ENCODE data around the gene ZC3H14. TPM values are rescaled to one million over a fixed set of nuclear protein-coding genes. Genes with fewer than 3 reads are reported as not detected.
A peak's percentile ranks its signal among the peaks of the same experiment; 100 is the strongest.

Gene ZC3H14
- total RNA-seq, 4 donors from 2014 or later: 62.9 to 93.3 (median 65.9) TPM

- TF ChIP-seq CTCF (IDR thresholded peaks at IDR 0.05) (no peak), POLR2A (IDR thresholded peaks at IDR 0.05) (no peak)
- no peak for DNase-seq
- no peak overlapping the region for H3K4me3 ChIP-seq
- H3K27me3 ChIP-seq: no peaks in the 10 kb centered on the region
- H3K36me3 ChIP-seq: peaks cover 0 to 28% (median 0%) of the 10 kb centered on the region in 3 donors
- H3K9me3 ChIP-seq: no peaks in the 10 kb centered on the region
- no peak overlapping the region for H3K27ac ChIP-seq
- peaks cover 0 to 20% (median 0%) of the 10 kb centered on the region in 4 donors for H3K4me1 ChIP-seq
Measured at GRCh38 chr14:88547386-88547780, 15.5 kb upstream of the ZC3H14 start.

GRCh38 chr14:88550078-88550477 is 12.8 kb upstream of the ZC3H14 start:
- no peak overlapping the region for H3K4me3 ChIP-seq
- no peak overlapping the region for H3K27ac ChIP-seq
- H3K36me3 ChIP-seq: peaks cover 0 to 28% (median 0%) of the 10 kb centered on the region in 3 donors
- H3K9me3 ChIP-seq: no peaks in the 10 kb centered on the region
- H3K4me1 ChIP-seq: peaks cover 0 to 20% (median 0%) of the 10 kb centered on the region in 4 donors
- DNase-seq: no peak
- TF ChIP-seq POLR2A (IDR thresholded peaks at IDR 0.05): no peak
- no peak for TF ChIP-seq CTCF (IDR thresholded peaks at IDR 0.05)
- no peaks in the 10 kb centered on the region for H3K27me3 ChIP-seq

- no peaks in the 10 kb centered on the region for H3K27me3 ChIP-seq
- H3K36me3 ChIP-seq: peaks cover 0 to 19% (median 0%) of the 10 kb centered on the region in 3 donors
- no peaks in the 10 kb centered on the region for H3K9me3 ChIP-seq
- peaks cover 0 to 20% (median 0%) of the 10 kb centered on the region in 4 donors for H3K4me1 ChIP-seq
- H3K27ac ChIP-seq: peak overlapping the region; percentile 7 to 56 (median 42)
- DNase-seq: peak in 2 of 3 donors; percentile 80 to 82
- TF ChIP-seq CTCF (IDR thresholded peaks at IDR 0.05) (peak in 3 of 6 experiments; percentile 38 to 55 (median 54)), POLR2A (IDR thresholded peaks at IDR 0.05) (no peak)
- peak overlapping the region; percentile 33 to 79 (median 46) for H3K4me3 ChIP-seq
Measured at GRCh38 chr14:88551094-88551870, 11.6 kb upstream of the ZC3H14 start.

GRCh38 chr14:88551980-88552431 is 10.8 kb upstream of the ZC3H14 start:
- peaks cover 0 to 20% (median 0%) of the 10 kb centered on the region in 4 donors for H3K4me1 ChIP-seq
- peak overlapping the region; percentile 7 to 56 (median 42) for H3K27ac ChIP-seq
- peak in 1 of 3 donors; percentile 57 for DNase-seq
- no peaks in the 10 kb centered on the region for H3K9me3 ChIP-seq
- H3K4me3 ChIP-seq: peak overlapping the region; percentile 33 to 79 (median 46)
- no peak for TF ChIP-seq POLR2A (IDR thresholded peaks at IDR 0.05)
- no peak for TF ChIP-seq CTCF (IDR thresholded peaks at IDR 0.05)
- H3K27me3 ChIP-seq: no peaks in the 10 kb centered on the region
- H3K36me3 ChIP-seq: peaks cover 0 to 16% (median 0%) of the 10 kb centered on the region in 3 donors

GRCh38 chr14:88552876-88553275 is 10.0 kb upstream of the ZC3H14 start:
- no peaks in the 10 kb centered on the region for H3K9me3 ChIP-seq
- TF ChIP-seq POLR2A (IDR thresholded peaks at IDR 0.05) (no peak), CTCF (IDR thresholded peaks at IDR 0.05) (no peak)
- peaks cover 0 to 20% (median 0%) of the 10 kb centered on the region in 4 donors for H3K4me1 ChIP-seq
- peak overlapping the region in 1 of 4 donors; percentile 54 for H3K4me3 ChIP-seq
- H3K36me3 ChIP-seq: peaks cover 0 to 15% (median 0%) of the 10 kb centered on the region in 3 donors
- DNase-seq: no peak
- H3K27me3 ChIP-seq: no peaks in the 10 kb centered on the region
- H3K27ac ChIP-seq: no peak overlapping the region

Data from Peyer's patch (tissue), 4 donors.